NCI-H2227 (cell line): ENCODE data around the gene BRINP3.

Experiments used
- DNase-seq: peaks from one replicate; lab custom pipeline; 2025; ENCODE audit not compliant: unreplicated experiment; lab: John Stamatoyannopoulos, UW

Gene BRINP3

DNA sequence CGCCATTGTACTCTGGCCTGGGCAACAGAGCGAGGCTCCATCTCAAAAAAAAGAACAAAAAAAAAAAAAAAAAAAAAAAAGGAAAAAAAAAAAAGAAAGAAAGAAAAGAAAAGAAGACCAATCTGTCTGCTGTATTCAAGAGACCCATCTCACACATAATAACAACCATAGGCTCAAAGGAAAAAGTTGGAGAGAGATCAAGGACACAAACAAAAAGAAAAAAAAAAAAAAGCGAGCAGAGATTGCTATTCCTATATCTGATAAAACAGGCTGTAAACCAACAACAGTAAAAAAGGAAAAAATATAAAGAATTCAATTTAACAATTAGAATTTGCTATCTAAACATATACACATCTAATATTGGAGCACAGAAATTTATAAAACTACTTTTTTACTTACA, 150.4 kb downstream of the BRINP3 start:
- no peak for DNase-seq

DNA sequence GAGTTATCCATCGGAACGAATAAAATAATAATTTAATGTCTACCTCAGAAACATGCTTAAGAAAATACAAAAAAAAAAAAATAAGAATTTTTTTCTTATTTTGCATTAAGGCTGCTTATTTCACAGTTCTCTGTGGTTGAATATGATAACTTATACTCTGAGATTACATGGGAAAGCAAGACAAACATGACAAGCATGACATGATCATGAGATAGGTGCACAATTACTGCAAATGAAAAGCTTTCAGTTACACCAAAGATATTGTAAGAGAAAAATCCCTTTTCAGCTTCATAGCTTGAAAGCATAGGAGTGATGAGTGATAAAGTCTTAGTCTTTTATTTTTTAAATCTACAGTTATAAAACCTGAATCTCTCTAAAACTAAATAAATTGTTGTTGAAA, 154.1 kb downstream of the BRINP3 start:
- no peak for DNase-seq

DNA sequence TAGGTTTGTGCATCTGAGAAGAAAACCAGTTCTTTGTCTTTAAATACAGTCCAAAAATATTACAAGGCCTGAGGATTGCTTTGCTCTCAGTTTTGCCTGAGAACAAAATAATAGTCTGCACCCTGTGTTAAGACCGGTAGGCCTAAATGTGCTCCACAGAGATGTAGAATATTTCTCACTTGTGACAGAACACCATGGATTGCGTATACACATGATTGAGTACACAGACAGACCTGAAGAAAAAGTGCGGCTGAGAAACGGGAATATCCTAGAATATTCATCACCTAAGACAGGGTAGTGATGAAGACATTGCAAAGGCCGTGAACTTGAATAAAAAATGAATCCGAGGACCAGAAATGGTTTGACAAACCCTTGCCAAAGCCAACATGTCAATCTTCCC, 155.4 kb downstream of the BRINP3 start:
- no peak for DNase-seq

DNA sequence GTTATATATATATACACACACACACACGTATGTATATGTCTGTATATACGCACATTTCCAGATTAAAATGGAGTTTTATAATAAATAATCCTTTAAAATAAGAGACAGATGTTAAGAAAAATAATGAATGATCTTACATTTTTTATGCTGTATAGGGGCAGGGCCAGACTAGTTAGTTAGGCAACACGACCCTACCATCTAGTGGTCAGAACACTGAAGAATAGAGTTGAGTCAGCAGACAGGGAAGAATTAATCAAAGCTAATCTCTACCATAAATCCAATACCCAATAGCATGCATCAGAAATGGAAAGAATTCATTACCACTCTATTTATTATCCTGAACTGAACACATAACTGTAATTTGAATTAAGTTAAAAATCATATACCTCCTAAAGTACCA, 156.7 kb downstream of the BRINP3 start:
- DNase-seq: no peak

- DNase-seq: no peak
Measured at GRCh38 chr1:190312763-190313162, 164.9 kb downstream of the BRINP3 start.

GRCh38 chr1:190303501-190303900, 174.2 kb downstream of the BRINP3 start:
- DNase-seq: no peak

GRCh38 chr1:190296453-190296852, 181.2 kb downstream of the BRINP3 start:
- DNase-seq: no peak

- DNase-seq: no peak
Measured at GRCh38 chr1:190289897-190290296, 187.8 kb downstream of the BRINP3 start.

GRCh38 chr1:190286111-190286510, 191.6 kb downstream of the BRINP3 start:
- DNase-seq: no peak

DNA sequence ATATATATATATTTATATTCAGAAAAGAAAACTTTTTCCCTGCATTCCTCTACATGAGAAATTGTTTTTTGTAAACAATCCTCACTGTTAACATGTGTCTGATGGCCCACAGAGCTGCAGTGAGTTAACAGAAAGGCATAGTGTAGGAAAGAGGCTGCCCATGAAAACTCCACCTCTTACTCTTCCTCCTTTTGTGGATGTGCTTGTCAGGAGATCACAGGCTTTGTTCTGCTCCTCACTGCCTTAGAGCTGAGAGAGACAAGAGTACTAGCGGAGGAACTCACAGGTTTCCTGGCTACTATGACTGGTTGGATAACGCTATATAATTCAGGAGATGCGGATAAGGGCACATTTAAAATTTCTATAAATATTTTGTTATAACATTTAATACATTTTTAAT, 200.6 kb downstream of the BRINP3 start:
- no peak for DNase-seq

DNA sequence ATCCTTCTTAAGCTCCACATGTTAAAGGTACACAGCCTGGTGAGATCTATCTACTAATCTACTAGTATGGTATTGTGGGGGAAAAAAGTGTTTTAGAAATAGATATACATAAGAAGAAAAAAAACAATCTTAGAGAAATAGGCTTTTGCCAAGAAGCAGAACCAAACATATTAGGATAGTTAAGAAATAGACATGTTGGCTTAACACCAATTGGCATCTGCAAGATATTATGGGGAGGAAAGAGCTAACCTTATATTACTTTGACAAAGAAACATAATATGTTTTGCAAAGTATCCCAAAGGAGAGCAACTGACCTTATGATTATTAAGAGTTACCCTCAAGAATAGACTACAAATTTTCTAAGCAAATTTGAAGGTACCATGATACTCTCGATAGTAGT, 202.9 kb downstream of the BRINP3 start:
- DNase-seq: no peak

DNA sequence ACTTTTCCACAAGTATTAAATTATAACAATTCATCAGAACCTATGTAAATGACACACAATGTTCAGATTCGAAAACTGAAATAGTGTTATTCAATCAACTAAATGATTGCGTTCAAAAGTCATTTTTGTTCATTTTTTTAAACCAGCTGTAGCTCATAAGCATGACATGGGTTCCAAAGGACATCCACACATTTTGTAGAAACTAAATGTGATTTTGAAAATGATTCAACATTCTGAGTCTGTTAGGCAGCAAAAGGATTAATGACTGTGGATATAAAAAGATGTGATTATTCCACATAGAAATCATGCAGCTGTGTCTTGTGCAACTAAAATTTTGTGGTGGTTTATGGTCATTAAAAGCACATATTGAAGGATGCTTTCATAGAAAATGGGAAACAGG, 204.5 kb downstream of the BRINP3 start:
- no peak for DNase-seq

DNA sequence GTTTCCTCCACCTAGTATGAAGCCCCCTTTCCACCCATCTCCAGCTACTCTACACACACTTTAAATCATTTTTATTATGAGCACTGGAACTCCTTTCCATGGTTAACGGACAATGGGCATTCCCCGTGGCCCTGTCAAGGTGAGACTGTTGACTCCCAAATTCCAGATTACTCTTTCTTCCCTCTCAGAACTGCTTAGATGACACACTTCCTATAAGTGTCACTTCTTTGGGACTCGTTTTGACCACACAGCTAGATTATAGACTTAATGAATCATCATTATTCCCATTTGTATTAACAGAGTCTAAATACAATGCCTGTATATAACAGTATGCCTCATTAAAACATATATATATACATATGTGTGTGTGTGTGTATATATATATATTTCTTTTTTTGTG, 215.1 kb downstream of the BRINP3 start:
- DNase-seq: no peak

DNA sequence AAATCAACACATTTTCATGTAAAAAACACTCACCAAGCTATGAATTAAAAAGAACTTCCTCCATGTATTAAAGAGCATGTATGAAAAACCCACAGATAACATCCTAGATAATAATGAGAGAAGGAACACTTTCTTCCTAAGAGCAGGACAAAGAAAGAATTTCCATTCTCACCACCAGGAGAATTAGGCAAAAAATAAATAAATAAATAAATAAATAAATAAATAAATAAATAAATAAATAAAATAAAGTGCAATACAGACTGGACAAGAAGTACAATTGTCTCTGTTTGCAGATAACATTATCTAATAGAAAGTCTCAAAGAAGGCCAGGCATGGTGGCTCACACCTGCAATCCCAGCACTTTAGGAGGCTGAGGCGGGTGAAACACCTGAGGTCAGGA, 218.2 kb downstream of the BRINP3 start:
- DNase-seq: no peak

DNA sequence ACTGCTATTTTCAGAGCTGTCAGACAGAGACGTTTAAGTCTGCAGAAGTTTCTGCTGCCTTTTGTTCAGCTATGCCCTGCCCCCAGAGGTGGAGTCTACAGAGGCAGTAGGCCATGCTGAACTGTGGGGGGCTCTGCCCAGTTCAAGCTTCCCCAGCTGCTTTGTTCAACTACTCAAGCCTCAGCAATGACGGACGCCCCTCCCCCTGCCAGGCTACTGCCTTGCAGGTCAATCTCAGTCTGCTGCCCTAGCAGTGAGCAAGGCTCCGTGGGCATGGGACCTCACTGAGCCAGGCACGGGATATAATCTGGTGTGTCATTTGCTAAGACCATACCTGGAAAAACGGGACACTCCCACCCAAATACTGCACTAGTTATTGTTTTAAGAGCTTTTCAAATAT, 219.7 kb downstream of the BRINP3 start:
- no peak for DNase-seq

DNA sequence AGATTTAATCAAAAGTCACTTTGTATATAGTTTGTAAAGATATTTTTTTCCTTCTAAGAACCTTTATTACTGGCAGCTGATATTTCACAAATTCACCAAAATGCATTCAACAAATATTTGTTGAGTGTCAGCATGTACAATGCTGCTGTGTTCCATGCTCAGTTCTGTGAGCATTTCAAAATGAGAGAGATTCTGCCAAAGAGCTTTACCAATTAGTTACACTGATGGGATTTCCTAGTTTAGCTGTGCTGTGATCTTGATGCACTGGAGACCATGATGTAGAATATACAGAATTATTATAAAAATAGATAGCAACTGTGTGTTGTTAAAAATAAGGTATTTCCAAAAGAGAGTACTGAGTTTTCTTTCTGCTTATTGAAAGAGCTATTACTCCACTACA, 225.6 kb downstream of the BRINP3 start:
- DNase-seq: no peak

- no peak for DNase-seq
Measured at GRCh38 chr1:190250368-190250767, 227.3 kb downstream of the BRINP3 start.

DNA sequence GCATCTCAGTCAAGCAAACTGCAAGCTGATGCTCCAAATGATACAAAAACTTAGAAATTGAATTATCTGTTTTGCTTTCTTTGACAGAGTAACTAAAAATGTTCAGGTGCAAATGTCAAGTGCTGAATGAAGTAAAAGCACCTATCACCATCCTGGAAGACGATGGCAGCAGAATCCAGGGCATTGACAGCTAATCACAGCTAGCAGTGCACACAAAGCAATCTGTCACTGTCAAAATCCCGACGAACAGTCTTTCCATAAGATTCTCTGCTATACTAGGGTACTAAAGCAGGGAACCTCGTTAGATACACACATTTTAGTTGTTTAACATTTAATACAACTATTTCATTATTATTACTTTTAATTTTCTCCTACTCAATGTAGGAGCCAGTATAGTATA, 233.3 kb downstream of the BRINP3 start:
- DNase-seq: peak; percentile 52

- DNase-seq: no peak
Measured at GRCh38 chr1:190243056-190243455, 234.6 kb downstream of the BRINP3 start.

GRCh38 chr1:190226006-190226405, 251.7 kb downstream of the BRINP3 start:
- DNase-seq: no peak

DNA sequence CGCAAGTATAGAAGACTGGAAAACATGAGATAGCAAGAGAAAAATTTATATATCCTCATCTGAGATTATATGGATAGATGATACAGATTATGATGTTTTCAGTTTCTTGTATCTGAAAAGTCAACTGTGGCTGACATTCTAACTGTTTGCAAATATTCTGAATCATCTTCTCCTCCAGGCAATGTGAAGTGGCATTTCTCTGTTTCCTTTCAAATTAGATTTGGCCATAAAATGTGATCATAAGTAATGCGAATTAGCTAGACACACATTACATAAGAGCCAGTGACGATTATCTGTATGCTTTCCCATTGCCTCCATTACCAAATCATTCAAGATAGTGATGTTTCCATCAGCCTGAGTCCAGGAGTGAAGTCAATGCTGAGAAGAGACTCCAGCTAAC, 265.2 kb downstream of the BRINP3 start:
- no peak for DNase-seq

GRCh38 chr1:190207733-190208132, 269.9 kb downstream of the BRINP3 start:
- DNase-seq: no peak

- DNase-seq: no peak
Measured at GRCh38 chr1:190205713-190206112, 272.0 kb downstream of the BRINP3 start.

GRCh38 chr1:190196020-190196419, 281.6 kb downstream of the BRINP3 start:
- no peak for DNase-seq
